Measurements from ENCODE around the gene ZFAND3.

- TF ChIP-seq SP1 (IDR thresholded peaks at IDR 0.05): no peak
- no peak for TF ChIP-seq ELF4 (IDR thresholded peaks at IDR 0.05)
- TF ChIP-seq TARDBP (IDR thresholded peaks at IDR 0.05): no peak
These were observed 272.1 kb downstream of the ZFAND3 start for GRCh38 chr6:38091613-38092012.
